ENCODE results near the gene PRR36.
"Not testable (repeated sequence)": the region's sequence is repeated elsewhere in the genome, so short reads cannot be mapped to it uniquely, and the experiment has no call there.

The PRR36 gene

DNA sequence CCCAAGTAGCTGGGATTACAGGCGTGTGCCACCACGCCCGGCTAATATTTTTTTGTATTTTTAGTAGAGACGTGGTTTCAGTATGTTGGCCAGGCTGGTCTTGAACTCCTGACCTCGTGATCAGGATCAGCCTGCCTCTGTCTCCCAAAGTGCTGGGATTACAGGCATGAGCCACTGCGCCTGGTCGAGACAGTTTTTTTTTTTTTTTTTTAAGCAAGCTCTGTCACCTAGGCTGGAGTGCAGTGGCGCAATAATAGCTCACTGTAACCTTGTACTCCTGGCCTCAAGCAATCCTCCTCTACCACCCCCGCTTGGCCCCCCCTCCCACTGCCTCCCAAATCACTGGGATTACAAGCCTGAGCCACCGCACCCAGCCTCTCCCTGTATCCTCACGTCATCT lies 23.1 kb upstream of the PRR36 start:
- no peak for DNase-seq

DNA sequence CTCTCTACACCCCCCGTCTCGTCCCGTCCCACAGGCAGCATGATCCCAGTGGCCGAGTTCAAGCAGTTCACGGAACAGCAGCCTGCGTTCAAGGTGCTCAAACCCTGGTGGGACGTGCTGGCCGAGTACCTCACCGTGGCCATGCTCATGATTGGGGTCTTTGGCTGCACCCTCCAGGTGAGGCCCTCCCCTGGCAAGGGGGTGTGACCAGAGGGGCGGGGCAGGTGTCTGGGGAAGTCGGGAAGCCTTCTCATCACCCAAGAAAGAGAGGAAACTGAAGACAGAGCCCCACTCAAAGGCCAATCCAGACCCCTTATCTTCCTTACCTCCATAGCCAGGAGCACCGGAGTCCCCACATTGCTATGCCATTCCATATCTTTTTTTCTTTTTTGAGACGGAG lies 21.4 kb upstream of the PRR36 start:
- DNase-seq: no peak

DNA sequence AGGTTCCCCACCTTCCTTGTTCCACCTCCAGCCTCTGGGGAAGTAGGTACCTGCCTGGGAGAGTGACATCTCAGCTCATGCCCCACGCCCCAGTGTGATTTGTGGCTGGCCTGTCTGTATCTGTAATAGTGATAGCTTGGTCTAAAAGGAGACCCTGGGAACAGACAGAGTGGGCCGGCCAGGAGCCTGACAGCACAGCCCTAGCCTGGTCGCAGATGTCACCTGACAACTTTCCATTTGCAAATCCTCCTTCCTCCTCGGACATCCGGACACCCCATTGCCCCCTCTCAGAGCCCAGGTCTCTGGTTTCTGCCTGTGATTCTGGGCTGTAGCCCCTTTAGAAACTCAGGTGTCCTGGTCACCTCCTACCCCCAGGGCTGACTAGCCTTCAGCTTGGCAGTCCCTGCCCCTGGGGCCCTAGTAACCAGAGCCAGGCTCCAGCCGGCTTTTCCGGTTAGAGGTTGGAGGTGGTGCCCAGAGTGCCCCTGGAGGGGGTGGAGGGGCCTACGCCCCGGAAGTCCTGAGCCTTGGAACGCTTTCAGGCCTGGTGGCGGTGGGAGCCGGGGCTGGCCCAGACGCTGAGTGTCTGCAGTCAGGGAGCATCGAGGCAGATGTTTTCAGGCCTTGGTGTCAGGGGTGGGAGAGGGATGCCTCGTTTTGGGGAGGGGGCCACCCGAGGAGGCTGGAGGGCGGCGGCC lies 20.6 kb upstream of the PRR36 start:
- no peak for DNase-seq

DNA sequence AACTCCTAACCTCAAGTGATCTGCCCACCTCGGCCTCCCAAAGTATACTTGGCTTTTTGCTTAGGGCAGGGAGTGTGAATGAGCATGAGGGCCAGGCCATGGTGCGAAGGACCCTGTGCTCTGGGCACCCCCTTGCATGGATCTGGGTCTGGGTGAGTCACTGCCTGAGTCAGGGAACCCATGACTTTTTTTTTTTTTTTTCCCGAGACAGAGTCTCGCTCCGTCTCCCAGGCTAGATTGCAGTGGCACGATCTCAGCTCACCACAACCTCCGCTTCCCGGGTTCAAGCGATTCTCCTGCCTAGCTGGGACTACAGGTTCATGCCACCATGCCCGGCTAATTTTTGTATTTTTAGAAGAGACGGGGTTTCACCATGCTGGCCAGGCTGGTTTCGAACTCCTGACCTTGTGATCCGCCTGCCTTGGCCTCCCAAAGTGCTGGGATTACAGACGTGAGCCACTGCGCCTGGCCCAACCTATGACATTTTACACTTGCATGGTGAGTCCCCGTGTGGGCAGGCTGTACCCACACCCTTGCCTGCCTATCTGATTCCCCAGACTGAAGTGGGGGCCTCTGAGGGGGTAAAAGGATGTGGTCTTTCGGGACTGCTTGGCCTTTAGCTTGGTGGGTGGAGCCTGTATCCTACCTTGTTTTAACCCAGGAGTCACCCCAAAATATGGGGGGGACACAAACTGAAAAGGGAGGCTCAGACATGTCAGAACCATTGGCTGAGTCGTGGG lies 19.3 kb upstream of the PRR36 start:
- DNase-seq: not testable (repeated sequence)

DNA sequence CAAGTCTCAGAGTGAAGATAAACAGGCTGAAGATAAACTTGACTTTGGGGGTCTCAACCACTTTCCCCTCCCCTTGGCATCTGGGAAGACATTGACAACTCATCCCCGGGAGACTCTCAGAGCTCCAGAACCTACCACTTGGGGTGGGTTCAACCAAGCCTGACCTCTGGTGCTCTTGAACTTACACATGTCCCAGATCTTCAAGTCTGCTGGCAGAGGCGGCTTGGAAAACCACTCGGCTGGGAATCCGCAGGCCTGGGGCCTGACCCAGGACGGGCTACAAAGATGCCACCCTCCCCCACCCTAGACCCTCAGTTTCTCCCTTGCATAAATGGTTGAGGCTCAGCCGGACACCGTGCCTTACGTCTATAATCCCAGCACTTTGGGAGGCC lies 14.6 kb upstream of the PRR36 start:
- DNase-seq: no peak

DNA sequence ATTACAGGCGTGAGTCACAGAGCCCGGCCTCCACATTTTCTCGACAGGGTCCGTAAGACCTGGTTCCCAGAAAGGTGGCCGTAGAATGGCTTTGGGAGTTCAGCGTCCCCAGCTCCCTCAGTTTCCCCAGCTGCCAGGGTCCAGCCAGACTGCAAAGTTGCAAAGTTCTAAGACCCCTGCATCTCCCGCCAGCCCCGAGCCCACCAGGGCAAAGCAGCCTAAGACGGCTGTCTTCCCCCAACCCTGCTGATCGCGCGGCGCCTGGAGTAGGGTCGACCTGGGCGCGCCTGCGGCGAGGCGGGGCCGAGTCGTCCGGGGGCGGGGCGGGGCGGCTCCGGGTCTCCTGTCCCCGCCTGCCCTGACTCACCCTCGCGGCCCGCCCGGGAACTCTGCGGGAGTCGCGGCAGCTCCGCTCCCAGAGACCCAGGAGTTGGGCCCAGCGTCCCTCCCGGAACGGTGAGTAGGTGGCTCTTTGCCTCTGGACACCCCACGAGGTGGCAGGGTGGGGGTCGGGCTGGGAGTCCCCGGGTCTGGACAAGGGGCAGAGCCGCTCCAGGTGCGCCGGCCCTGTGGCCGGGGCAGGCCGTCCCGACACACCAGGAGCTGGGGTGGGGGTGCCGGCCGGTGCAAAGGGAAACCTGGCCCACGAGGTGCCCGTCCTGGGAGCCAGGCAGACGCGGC lies 14.1 kb upstream of the PRR36 start, which contains the start of gene LRRC8E:
TSS of gene LRRC8E (plus strand) at position 366 of the 681 bp plus-strand sequence. CDS start 7,094 bp downstream, outside the sequence.
- DNase-seq: no peak

DNA sequence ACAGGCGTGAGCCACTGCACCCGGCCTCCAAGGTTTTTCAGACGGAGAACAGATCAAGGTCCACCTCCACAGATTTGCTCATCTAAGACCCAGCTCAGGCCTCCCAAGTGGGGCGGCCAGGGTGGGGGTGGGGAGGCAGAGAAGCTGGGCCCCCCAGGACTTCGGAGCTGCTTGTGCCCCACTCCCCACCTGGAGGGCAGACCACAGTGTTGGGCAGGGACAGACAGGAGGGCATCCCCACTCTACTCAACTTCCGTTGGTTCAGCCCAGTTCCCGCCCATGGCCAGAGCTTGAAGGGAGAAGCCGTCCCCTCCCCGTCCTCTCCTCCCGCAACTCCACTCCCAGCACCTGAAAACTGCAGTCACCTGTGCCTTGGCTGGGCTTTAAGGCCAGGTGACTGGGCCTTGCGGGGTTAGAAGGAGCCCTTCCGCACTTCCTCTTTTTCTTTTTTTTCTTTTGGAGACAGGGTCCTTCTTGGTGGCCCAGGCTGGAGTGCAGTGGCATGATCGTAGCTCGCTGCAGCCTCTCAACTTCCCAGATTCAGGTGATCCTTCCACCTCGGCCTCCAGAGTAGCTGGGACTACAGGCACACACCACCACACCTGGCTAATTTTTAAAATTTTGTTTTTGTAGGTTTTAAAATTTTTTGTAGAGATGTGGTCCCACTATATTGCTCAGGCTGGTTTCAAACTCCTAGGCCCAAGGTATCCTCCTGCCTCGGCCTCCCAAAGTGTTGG lies 13.4 kb upstream of the PRR36 start:
- no peak for DNase-seq

DNA sequence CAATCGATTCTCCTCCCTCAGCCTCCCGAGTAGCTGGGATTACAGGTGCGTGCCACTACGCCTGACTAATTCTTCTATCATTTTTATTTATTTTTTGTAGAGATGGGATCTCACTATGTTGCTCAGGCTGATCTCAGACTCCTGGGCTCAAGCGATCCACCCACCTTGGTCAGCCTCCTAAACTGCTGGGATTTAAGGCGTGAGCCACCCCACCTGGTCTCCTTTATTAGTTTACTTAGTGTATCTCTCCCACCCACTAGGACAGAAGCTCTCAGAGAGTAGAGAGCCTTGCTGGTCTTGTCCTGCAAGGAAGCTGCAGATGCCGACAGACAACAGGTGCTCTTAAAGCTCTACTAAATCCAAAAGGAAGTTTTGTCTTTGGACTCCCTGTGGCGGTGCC lies 11.6 kb upstream of the PRR36 start:
- no peak for DNase-seq

DNA sequence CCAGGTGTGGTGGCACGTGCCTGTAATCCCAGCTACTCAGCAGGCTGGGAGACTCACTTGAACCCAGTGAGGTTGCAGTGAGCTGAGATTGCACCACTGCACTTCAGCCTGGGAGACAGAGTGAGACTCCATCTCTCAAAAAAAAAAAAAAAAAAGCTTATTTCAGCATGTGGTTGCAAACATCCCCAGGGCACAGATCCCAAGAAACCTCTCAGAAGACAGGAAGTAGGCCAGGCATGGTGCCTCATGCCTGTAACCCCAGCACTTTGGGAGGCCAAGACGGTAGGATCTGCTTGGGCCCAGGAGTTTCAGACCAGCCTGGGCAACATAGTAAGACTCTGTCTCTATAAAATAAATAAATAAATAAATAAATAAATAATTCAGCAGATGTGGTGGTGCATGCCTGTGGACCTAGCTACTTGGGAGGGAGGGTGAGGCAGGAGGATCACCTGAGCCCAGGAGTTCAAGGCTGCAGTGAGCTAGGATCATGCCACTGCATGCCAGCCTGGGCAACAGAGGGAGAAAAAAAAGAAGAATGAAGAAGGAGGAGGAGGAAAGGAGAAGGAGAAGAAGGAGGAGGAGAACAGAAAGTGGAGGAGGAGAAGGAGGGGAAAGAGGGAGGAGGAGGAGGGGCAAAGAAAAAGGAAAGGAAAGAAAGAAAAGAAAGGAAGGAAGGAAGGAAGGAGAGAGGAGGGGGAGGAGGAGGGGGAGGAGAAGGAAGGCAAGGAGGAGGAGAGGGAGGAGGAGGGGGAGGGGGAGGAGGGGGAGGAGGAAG lies 9.8 kb upstream of the PRR36 start:
- peak; percentile 37 for DNase-seq

DNA sequence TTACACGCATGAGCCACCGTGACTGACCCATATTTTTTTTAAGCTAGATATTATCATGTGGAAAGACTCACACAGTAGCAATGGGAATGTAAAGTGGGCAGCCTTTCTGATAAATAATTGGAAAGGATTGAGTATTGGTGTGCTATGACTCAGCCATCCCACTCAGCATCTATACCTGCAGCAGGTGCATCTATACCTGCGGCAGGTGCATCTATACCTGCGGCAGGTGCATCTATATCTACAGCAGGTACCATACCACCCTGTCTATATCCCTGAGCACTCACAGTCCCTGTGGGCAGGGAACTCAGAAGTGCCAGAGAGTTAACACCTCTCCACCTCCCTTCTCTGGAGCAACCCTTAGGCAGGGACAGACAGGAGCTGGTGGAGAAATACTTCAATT lies 8.9 kb upstream of the PRR36 start:
- DNase-seq: no peak

DNA sequence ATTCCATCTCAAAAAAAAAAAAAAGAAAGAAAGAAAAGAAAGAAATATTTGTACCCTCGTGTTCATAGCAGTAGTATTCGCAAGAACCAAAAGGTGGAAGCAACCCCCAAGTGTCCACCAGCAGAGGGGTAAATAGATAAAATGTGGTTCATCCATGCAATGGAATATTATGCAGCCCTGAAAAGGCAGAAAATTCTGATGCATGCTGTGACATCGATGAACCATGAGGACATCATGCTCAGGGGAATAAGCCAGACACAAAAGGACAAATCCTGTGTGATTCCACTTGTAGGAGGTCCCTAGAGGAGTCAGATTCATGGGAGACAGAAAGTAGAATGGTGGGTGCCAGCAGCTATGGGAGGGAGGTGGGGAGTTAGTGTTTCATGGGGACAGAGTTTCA lies 7.7 kb upstream of the PRR36 start:
- DNase-seq: no peak

DNA sequence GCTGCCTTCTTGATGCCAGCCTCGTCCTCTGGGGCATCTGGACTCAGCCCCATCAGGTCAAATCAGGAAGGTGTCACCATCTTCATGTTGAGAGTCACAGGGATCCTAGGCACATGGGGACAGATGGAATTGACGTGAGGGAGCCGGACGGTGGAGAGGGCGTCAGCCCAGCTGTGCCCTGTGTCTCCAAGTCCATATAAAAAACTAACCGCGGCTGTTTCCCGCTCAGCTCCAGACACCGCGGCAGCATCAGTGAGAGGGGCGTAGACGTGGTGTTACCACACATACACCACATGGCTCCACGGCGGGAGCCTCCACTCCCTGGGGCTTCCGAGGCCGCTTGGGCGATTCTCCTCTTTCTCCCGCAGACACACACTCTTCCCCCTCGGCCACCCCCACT lies 5.6 kb upstream of the PRR36 start:
- peak; percentile 42 for DNase-seq

DNA sequence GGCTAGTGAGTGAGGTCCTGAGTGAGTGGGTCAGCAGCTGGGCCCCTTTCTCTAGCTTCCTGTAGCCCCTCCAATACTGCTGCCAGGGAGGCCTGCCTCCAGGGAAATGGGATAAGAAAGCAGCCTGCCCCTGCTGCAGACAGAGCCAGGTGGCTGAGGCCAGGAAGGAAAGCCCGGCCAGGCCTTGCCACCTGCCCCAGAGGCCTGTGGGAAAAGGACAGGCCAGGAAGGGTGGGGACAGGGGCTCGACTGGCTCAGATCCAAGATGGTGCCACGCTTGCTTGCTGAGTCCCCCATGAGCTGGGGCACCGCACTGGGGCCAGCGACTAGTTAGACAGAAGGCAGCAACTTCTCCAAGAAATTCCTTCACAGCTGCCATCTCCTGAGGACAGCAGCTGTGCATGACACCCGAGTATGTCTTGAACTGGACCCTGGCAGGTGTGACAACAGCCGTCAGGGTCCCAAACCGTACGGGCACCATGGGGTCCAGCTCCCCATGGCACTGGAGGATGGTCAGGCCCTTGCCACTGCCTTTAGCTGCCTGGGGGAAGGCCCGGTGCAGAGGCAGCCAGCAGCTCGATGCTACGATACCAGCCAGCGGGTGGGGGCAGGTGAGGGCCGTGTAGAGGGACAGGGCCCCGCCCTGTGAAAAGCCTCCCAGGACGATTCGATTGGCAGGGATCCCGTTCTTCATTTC lies 5.1 kb upstream of the PRR36 start:
- DNase-seq: no peak

DNA sequence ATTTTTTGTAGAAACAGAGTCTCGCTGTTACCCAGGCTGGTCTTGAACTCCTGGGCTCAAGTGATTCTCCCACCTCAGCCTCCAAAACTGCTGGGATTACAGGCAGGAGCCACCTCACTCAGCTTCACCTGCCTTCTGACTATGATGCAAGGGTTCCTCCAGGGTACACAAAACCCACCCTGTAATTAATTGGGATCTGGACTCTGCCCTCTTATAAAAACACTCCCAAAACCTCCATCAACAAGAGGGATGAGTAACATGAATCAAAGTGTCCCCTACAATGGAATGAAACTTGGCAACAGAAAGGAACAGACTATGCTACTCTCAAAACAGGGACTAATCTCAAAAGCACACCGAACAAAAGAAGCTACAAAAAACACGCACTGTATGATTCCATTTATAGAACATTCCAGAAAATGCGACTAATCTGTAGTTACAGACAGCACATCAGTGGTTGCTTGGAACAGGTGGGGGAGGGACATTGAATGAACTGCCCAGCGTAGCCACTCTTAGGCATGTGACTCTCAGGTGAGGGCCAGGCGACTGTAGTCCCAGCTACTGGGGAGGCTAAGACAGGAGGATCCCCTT lies 3.2 kb upstream of the PRR36 start:
- no peak for DNase-seq

DNA sequence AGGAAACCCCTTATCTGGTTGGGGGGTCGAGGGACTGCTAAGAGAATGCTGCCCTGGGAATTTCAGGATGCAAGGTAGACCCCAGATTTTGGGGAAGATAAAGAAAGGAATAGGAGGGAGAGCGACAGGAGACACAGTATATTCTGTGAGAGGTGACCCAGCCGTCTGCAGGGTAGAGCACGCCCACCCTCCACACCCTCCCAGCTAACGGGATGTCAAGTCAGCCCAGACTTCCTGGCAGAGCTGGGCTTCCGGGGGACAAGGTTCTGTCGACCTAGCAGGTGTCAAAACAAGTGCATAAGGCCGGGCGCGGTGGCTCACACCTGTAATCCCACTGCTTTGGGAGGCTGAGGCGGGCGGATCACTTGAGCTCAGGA lies 695 bp upstream of the PRR36 start:
- no peak for DNase-seq

DNA sequence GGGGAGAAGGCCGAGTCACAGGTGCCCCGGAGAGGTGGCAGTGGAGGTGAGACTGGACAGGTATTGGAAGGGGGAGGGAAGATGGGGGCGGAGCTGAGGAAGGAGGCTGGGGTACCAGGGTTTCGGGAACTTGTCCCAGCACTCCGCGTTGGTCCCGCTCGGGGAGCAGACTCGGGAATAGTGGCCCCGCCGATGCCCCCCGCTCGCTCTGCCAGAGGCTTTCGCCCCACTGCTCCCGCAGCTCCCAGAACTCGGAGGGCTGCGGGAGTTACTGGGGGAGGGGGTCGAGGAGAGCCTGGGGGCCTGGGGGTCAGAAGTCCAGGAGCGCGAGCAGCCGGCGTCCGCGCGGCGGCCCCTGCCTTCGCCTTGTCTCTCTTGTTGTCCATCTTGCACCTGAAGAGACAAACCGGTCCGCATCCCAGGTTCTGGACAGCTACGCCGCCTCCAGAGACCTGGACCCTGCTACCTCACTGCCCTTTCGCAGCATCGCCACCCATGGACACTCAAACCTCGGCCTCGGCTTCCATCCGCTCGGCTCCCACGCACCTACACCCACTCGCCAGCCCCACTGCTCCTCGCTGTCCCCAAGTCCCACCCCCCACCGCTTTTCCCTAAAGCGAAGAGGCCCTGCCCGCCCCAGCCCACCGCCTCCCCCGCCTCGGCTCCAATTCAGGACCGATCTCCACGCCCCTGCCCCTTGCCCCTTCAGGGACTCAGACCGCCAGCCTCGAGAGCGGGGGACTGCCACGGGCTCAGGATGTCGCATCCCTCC lies 700 bp downstream of the PRR36 start:
- DNase-seq: no peak

DNA sequence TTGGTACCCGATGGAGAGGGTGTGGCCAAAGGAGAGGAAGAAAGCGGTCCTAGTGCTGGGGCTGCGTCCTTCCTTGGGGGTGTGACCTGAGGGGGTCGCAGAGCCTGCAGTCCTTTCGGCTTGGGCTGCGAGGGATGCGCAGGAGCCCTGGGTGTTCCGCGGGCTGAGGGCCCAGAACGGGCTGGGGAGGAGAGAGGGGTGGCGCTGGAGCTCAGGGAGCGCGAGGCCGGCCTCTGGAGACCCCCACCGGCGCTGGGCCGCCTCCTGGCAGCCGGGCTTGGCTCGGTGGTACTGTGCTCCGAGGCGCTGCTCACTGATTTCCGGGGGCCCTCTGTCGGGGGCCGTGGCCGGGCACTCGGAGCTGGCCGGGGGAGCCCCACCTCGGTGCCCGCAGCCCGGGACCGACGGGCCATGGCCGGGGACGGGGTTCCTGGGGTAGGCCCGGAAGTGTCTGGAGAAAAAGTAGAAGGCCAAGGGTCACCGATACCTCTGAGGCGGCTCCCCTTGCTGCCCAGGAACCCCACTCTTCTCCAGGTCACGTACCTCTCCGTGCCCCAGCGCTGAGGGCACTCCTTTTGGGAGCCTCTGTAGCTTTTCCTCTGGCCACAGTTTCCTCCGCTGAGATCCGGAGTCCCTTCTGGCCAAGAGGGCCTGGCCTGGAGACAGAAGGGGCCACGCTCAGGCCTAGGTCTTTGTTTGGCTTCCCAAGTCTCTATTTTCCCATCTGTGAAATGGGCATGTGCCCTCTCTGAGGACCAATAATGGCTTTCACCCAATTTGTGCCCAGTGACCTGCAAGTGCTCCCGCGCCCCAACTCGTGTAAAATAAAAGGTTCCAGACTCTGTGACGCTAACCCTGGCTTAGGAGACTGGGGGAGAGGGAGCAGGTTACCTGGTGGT lies 1.6 kb downstream of the PRR36 start:
- DNase-seq: no peak

DNA sequence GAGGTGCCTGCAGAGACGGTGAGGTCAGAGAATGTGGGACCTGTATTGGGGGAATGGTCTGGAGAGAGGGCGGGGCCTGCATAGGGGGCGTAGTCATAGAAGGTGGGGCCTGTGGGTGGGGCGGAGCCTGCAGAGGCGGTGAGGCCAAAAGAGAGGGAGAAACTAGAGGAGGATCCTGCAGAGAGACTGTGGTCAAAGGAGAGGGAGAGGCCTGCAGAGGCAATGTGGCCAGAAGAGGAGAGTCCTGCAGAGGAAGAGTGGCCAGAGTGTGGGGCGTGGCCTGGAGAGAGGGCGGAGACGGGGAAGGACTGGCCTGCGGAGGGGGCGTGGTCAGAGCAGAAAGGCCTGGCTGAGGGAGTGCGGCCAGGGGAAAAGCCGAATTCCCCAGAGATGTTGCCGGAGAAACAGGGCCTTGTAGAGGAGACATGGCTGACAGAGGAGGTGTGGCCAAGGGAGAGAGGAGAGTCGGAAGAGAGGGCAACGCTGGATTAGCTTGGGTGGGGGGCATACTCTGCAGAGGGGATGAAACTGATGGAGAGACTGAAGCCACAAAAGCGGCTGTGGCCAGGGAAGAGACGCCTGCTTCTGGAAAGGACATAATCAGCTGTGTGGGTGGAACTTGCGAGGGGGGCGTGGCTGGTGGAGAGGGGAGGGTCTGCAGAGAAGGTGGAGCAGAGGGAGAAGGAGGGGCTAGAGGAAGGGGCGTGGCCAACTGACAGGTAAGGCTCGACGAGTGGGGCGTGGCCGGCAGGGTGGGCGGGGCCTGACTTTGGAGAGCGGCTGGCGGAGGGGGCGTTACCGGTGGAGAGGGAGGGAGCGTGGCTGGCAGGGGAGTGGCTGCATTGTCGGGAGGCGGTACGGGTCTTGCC lies 2.5 kb downstream of the PRR36 start:
- peak; percentile 95 for DNase-seq

Data from MV-4-11 (cell line).